Raji (cell line): ENCODE results near the gene ZSCAN5B.
"Not testable (repeated sequence)": the region's sequence is repeated elsewhere in the genome, so short reads cannot be mapped to it uniquely, and the experiment has no call there.

Experiments
- POLR2A ChIP-seq: IDR thresholded peaks from 2 replicates; pipeline ENCODE4 v1.6.1; 2011; ENCODE audit warnings: low read depth, low read length, control low read depth; ENCODE audit not compliant: insufficient read depth

ZSCAN5B gene

GRCh38 chr19:56177564-56178243 lies 19.9 kb downstream of the ZSCAN5B start:
- no peak for TF ChIP-seq POLR2A

- TF ChIP-seq POLR2A = no peak
These were observed 20.7 kb downstream of the ZSCAN5B start for GRCh38 chr19:56176881-56177280.

GRCh38 chr19:56175861-56176307 lies 21.7 kb downstream of the ZSCAN5B start, which contains the start of gene GALP:
TSS of gene GALP (plus strand) at chr19:56176008. CDS start at chr19:56177109, 1,101 bp downstream.
- not testable (repeated sequence) for TF ChIP-seq POLR2A

- TF ChIP-seq POLR2A = no peak
These were observed 23.0 kb downstream of the ZSCAN5B start for GRCh38 chr19:56174550-56174949.

GRCh38 chr19:56174086-56174485 lies 23.5 kb downstream of the ZSCAN5B start:
- TF ChIP-seq POLR2A = no peak

- no peak for TF ChIP-seq POLR2A
These were observed 27.3 kb downstream of the ZSCAN5B start for GRCh38 chr19:56170261-56170660.

- no peak for TF ChIP-seq POLR2A
These were observed 30.5 kb downstream of the ZSCAN5B start for GRCh38 chr19:56167064-56167578.

- no peak for TF ChIP-seq POLR2A
These were observed 34.5 kb downstream of the ZSCAN5B start for GRCh38 chr19:56163097-56163496.

GRCh38 chr19:56162258-56162657 lies 35.3 kb downstream of the ZSCAN5B start:
- no peak for TF ChIP-seq POLR2A

- no peak for TF ChIP-seq POLR2A
These were observed 36.0 kb downstream of the ZSCAN5B start for GRCh38 chr19:56161534-56161933.

GRCh38 chr19:56159622-56160271 lies 37.8 kb downstream of the ZSCAN5B start:
- TF ChIP-seq POLR2A = no peak

GRCh38 chr19:56159009-56159559 lies 38.5 kb downstream of the ZSCAN5B start:
- TF ChIP-seq POLR2A = no peak

- TF ChIP-seq POLR2A = no peak
These were observed 39.3 kb downstream of the ZSCAN5B start for GRCh38 chr19:56158170-56158757.

GRCh38 chr19:56156768-56157167 lies 40.8 kb downstream of the ZSCAN5B start:
- no peak for TF ChIP-seq POLR2A

GRCh38 chr19:56155124-56155687 lies 42.4 kb downstream of the ZSCAN5B start:
- TF ChIP-seq POLR2A = no peak
